Vagina (tissue), 2 donors: ENCODE results near the gene ACSL3.

Source experiments
- CTCF ChIP-seq, 3 experiments: fragments of 450-650 bp in 2 of 3; fragments of 200-600 bp in 1 of 3; sonication (generic) in 1 of 3; IDR thresholded peaks; one replicate each; pipeline ENCODE4 v1.5.1; 2017 to 2019; ENCODE audit warnings: antibody characterized with exemption in 3 of 3, mild to moderate bottlenecking in 2 of 3, moderate library complexity in 2 of 3
- POLR2A ChIP-seq, 2 donors: fragments of 450-650 bp; IDR thresholded peaks; one replicate each; pipeline ENCODE4 v1.6.1; 2017; ENCODE audit warnings: antibody characterized with exemption in 2 of 2, mild to moderate bottlenecking in 2 of 2, moderate library complexity in 2 of 2
- POLR2AphosphoS5 ChIP-seq, 2 donors: sonication (generic); formaldehyde crosslinking; IDR thresholded peaks; one replicate each; pipeline ENCODE4 v1.9.0; 2017; ENCODE audit warnings: antibody characterized with exemption in 2 of 2, mild to moderate bottlenecking in 2 of 2, low read depth in 1 of 2; ENCODE audit not compliant: insufficient read depth in 1 of 2

GRCh38 chr2:222952204-222952603 is 91.4 kb downstream of the ACSL3 start:
- TF ChIP-seq POLR2AphosphoS5 (IDR thresholded peaks at IDR 0.05; ENCODE audit: insufficient read depth in 1 of 2, low read depth in 1 of 2) (no peak), POLR2A (IDR thresholded peaks at IDR 0.05) (no peak), CTCF (IDR thresholded peaks at IDR 0.05) (no peak)
